GM15510 (cell line): ENCODE results near the gene ARL6IP6.
A peak's percentile ranks its signal among the peaks of the same experiment; 100 is the strongest.

ENCODE experiments used
- POLR2A ChIP-seq: IDR thresholded peaks from 3 replicates; pipeline ENCODE4 v1.6.1; 2011; ENCODE audit warnings: borderline replicate concordance; ENCODE audit not compliant: insufficient read length; ENCODE audit errors: extremely low read depth

ARL6IP6 gene

DNA sequence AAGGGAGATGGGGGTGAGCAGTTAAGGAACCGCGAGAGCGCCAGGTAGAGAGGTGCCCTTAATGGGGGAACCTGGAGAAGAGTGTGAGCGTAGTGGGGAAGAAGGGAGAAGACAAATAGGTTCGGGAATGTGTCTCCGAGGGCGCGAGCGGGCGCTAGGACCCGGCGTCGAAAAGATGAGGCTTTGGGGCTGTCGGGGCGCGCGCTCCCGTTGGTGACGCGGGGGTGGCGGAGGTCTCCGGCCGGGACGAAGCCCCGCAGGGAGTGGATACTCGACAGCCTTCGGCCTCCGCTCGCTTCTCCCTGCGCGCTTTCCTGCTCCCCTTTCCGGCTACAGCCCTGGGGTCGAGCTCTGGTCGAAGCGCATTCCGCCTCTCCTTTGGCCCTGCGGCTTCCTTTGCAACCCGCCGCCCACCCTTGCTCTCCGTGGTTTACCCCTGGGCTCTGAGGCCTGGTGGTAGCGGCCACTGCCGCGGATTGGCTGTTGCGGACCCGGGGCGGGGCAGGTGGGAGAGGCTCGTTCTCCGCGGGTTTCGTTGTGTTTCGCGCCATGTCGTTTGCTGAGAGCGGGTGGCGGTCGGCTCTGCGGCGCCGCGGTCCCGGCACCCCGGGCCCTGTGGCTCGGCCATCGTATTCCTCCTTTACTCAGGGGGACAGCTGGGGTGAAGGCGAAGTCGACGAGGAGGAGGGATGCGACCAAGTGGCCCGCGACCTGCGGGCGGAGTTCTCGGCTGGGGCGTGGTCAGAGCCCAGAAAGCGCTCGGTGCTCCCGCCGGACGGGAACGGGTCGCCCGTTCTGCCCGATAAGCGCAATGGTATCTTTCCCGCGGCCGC lies at the start of gene ARL6IP6:
Gene ARL6IP6, plus strand, starts transcription at position 545 of the 833 bp plus-strand sequence. Its CDS starts 5 bp downstream, at position 550.
- TF ChIP-seq POLR2A = peak; percentile 85

DNA sequence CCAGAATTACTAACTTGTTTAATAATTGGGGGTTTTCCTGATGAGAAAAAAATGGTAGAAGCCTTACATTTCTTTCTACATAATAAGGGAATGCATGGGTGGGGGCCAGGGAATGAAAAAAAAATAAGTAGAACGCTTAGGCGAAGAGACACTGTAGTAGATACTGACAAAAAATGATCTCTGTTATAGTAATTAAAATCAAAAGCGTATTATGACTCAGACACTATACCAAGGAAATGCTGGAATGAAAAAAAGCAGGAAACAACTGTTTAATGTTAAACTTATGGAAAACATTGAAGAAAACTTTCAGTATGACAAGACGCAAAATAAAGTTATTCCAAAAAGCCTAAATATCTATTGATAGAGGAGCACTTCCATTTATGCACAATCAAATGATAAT lies 44.1 kb upstream of the ARL6IP6 start:
- no peak for TF ChIP-seq POLR2A

DNA sequence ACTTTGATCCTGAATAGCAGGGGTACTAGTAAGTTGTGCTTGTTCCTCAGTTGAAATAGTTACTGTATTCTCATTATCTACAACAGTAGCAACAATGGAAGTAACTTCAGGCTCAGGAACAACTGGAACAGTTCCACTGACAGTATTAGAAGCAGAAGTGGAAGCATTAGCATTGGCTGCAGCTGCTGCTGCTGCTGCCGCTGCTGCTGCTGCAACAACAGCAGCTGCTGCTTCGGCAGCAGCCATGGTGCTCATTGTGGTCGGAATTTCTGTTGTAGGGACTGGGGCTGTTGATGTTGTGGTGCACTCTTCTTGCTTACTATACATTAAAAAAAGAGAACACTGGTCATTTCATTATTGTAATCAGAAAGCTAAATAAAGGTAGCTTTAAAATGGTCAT lies 42.0 kb upstream of the ARL6IP6 start:
- TF ChIP-seq POLR2A = no peak

DNA sequence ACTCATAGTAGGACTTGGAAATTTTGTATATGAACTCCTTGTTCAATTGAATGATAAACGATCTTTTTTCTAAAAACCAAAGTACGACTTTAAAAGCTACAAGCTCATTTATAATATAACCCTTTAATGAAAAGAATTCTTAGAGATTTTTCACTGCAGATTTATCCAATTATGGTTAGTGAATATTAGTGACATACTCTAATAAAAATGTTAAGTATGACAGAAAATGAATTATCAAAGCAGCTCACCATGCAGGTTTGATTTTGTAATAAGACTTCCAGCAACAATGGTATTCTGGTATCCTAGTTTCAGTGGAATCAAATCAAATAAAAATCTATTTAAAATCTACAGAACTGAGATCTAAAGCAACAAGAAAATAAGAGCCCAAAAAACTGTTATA lies 39.6 kb upstream of the ARL6IP6 start:
- no peak for TF ChIP-seq POLR2A

DNA sequence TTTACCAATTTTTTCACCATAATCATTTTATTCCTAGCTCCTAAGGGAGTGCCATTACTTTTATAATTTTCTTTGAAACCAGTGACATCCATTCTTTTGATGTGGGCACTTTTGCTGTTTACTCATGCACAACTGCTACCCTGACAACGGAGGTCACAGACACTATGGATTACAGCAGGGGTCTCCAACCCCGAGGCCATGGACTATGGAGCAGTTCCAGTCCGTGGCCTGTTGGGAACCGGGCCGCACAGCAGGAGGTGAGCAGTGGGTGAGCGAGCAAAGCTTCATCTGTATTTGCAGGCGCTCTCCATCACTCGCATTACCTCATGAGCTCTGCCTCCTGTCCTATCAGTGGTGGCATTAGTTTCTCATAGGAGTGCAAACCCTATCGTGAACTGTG lies 35.8 kb upstream of the ARL6IP6 start:
- TF ChIP-seq POLR2A = no peak

DNA sequence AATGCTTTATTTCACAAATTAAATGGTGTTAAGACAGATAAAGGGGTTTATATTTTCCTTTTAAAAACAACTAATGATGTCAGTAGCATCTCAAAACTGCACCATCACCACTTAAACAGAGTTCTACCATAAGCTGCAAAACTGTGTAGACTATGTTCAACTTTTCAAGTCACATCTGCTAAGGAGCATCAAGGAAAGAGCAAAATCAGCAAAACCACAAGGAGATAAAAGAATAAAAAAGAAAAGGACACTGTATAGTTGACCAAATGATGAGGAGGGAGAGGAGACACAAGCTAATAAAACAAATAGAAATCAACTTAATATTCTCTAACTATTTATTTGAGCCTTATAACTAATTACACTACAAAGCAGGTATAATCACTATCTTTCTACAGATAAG lies 35.0 kb upstream of the ARL6IP6 start:
- no peak for TF ChIP-seq POLR2A

DNA sequence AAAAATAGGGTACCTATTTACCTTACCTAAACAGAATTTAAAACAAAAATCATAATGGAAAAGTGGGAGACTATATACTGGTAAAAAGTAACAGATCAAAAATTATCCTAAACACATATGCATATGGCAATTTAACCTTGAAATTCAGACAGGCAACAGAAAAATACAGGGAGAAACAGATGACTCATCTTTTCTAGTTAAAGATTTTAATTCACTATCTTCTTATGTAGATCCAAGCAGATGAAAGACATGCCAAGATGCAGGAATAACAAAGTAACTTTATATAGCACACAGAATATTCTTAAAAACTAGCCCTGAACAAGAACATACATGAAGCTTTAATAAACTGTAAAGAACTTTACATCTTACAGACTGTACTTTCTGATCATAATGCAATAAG lies 32.1 kb upstream of the ARL6IP6 start:
- TF ChIP-seq POLR2A = no peak

DNA sequence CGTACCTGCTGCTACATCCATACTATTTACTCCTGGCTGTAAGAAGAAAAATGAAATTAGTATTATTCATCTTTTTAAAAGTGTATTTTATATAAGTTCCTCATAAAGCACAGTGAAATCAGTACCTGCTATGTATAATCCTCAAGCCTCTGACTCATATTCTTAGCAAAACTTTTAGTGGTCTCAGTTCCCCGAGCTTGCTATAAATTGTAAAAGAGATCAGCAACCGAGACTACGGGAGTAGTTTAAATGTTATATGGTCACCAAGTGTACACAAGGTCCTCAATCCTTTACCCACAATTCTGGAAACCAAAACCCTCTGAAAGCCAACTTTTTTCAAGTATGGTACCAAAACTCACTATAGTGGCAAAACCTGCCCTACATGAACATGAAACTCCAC lies 25.4 kb upstream of the ARL6IP6 start:
- TF ChIP-seq POLR2A = no peak

DNA sequence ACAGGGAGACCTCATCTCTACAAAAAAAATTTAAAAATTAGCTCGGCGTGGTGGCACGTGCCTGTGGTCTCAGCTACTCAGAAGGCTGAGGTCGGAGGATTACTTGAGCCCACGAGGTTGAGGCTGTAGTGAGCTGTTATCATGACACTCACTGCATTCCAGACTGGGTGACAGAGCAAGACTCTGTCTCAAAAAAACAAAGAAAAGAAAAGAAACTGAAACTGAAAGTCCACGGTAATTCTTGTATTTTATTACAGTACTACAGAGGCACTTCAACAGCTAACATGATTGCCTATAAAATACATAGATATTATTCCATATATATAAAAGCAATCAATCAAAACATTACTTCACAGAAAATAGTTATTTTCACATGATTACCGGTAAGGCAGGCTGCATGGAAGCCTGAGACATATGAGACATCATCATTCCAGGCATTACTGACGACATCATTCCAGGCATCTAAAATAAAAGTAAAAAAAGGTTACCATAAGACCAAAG lies 24.2 kb upstream of the ARL6IP6 start:
- no peak for TF ChIP-seq POLR2A

DNA sequence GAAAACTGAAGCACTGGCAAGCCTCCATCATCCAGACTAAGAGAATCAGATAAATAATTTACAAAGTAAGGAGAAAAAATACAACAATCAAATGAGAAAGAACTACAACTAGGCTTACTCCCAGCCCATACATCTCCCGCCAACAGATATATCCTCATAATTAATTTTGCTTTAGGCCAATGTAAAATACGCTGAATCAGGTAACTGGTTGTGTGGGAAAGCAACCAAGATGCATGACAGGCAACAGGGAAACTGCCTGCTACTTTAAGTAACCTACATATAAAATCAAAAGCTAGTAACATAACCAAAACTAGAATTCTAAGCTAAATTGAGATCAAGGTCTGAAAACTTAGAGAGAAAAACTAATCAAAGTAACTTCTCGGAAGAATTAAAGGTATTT lies 22.7 kb upstream of the ARL6IP6 start:
- TF ChIP-seq POLR2A = no peak

DNA sequence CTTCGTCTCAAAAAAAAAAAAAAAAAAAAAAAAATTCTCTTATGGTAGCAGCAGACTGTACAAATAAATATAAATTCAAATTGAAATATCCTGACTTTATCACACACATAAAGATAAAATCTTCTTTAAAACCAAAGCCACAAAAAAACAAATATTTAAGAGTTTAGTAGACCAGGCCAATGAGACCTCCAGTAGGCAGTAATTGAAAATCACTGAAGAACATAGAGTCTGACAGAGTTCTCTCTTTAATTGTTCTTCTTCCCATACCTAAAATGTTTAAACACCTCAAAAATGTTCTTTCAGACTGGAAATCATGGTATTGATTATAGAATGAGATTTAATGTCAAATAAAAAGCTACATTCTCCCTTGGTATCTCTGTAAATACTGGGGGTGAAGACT lies 21.9 kb upstream of the ARL6IP6 start:
- no peak for TF ChIP-seq POLR2A

DNA sequence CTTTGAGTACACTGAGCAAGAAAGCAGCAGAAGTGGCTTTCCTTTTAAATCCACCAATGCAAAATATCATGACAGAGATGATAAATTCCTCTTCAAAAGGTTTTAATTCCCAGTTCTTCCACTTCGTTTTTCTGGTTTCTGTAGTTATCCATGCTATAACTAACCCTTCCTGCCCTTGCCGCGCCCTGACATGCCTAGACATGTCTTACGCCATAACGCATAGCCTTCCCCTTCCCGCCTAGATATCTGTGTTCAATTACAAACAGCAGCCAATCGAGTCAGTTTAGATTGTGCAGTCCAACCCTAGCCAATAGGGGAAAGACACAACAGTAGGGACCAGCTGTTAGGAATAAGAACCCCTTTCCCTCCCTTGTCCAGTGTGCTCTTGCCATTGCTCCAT lies 17.2 kb upstream of the ARL6IP6 start:
- TF ChIP-seq POLR2A = no peak

DNA sequence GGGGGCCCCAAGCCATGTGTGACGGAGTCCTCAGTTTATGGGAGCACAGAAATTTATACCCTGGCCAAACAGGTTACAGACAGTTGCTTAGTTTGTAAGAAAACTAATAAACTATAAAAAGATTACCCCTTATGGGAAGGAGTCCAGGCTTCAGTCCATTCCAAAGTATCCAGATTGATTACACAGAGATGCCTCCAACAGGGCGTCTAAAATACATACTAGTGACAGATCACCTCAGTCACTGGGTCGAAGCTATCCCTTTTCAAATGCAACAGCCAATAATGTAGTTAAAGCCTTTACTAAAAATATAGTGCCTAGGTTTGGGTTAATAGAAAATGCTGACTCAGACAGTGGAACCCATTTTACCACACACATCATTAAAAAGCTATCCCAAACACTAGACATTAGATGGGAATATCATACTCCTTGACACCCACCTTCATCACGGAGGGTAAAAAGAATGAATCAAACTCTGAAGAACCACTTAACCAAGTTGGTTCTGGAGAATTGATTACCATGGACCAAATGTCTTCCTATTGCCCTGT lies 11.9 kb upstream of the ARL6IP6 start:
- no peak for TF ChIP-seq POLR2A

DNA sequence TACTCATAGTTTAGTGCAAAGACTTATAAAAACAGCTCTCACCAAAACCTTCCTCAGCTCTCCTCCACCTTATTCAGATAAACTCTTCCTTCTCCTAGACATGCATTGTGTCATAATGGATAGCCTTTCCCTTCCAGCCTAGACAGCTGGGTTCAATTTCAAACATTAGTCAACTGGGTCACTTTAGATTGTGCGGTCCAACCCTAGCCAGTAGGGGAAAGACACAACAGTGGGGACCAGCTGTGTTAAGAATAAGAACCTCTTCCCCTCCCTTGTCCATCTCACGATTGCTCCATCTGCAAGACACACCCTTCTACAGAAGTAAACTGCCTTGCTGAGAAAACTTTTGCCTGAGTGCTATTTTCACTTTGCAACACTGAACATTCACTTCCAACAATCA lies 9.7 kb upstream of the ARL6IP6 start:
- TF ChIP-seq POLR2A = no peak

DNA sequence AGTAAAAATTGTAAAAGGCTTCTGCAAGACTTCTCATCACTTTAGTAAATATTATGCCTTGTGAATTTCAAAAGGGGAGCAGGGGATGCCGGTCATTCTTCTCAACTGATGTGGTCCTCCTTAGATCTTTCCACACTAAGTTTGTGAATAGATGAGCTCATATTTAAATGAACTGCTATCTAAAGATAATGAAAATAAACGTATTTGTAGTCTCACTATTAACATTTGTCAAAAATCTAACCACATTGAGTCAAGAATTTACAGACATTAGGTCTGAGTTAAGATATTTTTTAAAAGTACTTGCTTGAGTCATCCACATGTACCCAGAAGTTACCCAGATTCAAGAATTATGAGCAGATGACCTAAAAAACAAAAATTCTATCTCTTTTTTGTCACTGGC lies 7.7 kb upstream of the ARL6IP6 start:
- no peak for TF ChIP-seq POLR2A

DNA sequence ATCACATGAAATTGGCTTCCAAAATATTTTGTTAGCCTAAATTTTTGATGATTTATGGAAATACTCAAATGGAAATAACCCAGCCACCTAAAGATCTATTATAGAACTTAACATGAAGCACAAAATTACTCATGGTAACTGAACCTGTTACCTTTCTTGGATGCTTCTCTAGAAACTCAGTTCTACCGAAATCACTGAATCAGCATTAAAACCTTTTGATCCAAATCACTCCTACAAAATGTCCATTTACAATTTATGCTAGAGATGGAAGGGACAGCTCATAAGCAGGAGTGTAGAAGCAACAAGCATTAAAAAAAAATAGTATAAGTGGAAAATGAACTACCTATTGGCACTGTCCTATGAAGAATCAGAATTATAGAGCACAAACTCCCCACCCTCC lies 3.3 kb upstream of the ARL6IP6 start:
- no peak for TF ChIP-seq POLR2A
